Measurements from ENCODE around the gene LRP1B.

Gene LRP1B

GRCh38 chr2:140595107-140595506 lies 1535.7 kb downstream of the LRP1B start:
- Histone ChIP-seq H3K4me2 (no peak overlapping the region), H3K27me3 (no peaks in the 10 kb centered on the region), H3K4me1 (no peaks in the 10 kb centered on the region), H3K27ac (no peak overlapping the region), H3K36me3 (no peaks in the 10 kb centered on the region), H3K9ac (no peak overlapping the region), H3K9me3 (no peaks in the 10 kb centered on the region), H3K4me3 (no peak overlapping the region), H4K20me1 (no peaks in the 10 kb centered on the region)
- no peak for TF ChIP-seq Cebpa-rat (IDR thresholded peaks at IDR 0.05)

GRCh38 chr2:140593132-140593531 lies 1537.7 kb downstream of the LRP1B start:
- H3K9me3 ChIP-seq = no peaks in the 10 kb centered on the region
- H3K9ac ChIP-seq = no peak overlapping the region
- no peak overlapping the region for H3K4me3 ChIP-seq
- no peak overlapping the region for H3K4me2 ChIP-seq
- H3K4me1 ChIP-seq = no peaks in the 10 kb centered on the region
- no peaks in the 10 kb centered on the region for H3K36me3 ChIP-seq
- H3K27ac ChIP-seq = no peak overlapping the region
- no peaks in the 10 kb centered on the region for H3K27me3 ChIP-seq
- no peak for TF ChIP-seq Cebpa-rat (IDR thresholded peaks at IDR 0.05)
- no peaks in the 10 kb centered on the region for H4K20me1 ChIP-seq

- no peaks in the 10 kb centered on the region for H3K4me1 ChIP-seq
- no peaks in the 10 kb centered on the region for H3K27me3 ChIP-seq
- H3K4me3 ChIP-seq = no peak overlapping the region
- no peak overlapping the region for H3K27ac ChIP-seq
- H3K9me3 ChIP-seq = no peaks in the 10 kb centered on the region
- H3K4me2 ChIP-seq = no peak overlapping the region
- no peaks in the 10 kb centered on the region for H3K36me3 ChIP-seq
- TF ChIP-seq Cebpa-rat (IDR thresholded peaks at IDR 0.05) = no peak
- no peak overlapping the region for H3K9ac ChIP-seq
- H4K20me1 ChIP-seq = no peaks in the 10 kb centered on the region
Measured at GRCh38 chr2:140589696-140590095, 1541.1 kb downstream of the LRP1B start.

DNA sequence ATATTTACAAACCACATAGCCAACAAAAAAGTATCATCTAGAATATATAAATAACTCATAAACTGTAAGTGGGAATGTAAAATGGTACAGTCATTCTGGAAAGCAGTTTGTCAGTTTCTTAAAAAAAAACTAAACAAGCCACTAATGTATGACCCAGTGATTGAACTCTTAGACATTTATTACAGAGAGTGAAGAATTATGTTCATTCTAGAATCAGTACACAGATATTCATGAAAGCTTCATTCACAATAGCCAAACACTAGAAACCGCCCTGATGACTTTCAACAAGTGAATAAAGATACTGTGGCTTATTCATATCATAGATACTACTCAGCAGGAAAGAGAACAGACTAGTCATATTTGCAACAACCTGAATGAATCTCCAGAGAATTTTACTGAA lies 1541.5 kb downstream of the LRP1B start:
- Histone ChIP-seq H4K20me1 (no peaks in the 10 kb centered on the region), H3K9ac (no peak overlapping the region), H3K9me3 (no peaks in the 10 kb centered on the region), H3K36me3 (no peaks in the 10 kb centered on the region), H3K4me3 (no peak overlapping the region), H3K4me2 (no peak overlapping the region), H3K4me1 (no peaks in the 10 kb centered on the region), H3K27me3 (no peaks in the 10 kb centered on the region), H3K27ac (no peak overlapping the region)
- no peak for TF ChIP-seq Cebpa-rat (IDR thresholded peaks at IDR 0.05)

- no peaks in the 10 kb centered on the region for H3K9me3 ChIP-seq
- no peaks in the 10 kb centered on the region for H3K27me3 ChIP-seq
- no peak overlapping the region for H3K9ac ChIP-seq
- H3K4me3 ChIP-seq = no peak overlapping the region
- no peaks in the 10 kb centered on the region for H4K20me1 ChIP-seq
- no peak overlapping the region for H3K27ac ChIP-seq
- H3K4me1 ChIP-seq = no peaks in the 10 kb centered on the region
- no peaks in the 10 kb centered on the region for H3K36me3 ChIP-seq
- no peak overlapping the region for H3K4me2 ChIP-seq
- TF ChIP-seq Cebpa-rat (IDR thresholded peaks at IDR 0.05) = no peak
Measured at GRCh38 chr2:140586379-140586778, 1544.4 kb downstream of the LRP1B start.

- Histone ChIP-seq H3K36me3 (no peaks in the 10 kb centered on the region), H4K20me1 (no peaks in the 10 kb centered on the region), H3K27ac (no peak overlapping the region), H3K4me1 (no peaks in the 10 kb centered on the region), H3K27me3 (no peaks in the 10 kb centered on the region), H3K9ac (no peak overlapping the region), H3K9me3 (no peaks in the 10 kb centered on the region), H3K4me2 (no peak overlapping the region), H3K4me3 (no peak overlapping the region)
- TF ChIP-seq Cebpa-rat (IDR thresholded peaks at IDR 0.05) = no peak
Measured at GRCh38 chr2:140585016-140585415, 1545.8 kb downstream of the LRP1B start.

GRCh38 chr2:140584471-140584870 lies 1546.3 kb downstream of the LRP1B start:
- no peaks in the 10 kb centered on the region for H3K9me3 ChIP-seq
- H3K4me3 ChIP-seq = no peak overlapping the region
- no peak overlapping the region for H3K4me2 ChIP-seq
- H3K36me3 ChIP-seq = no peaks in the 10 kb centered on the region
- no peaks in the 10 kb centered on the region for H3K27me3 ChIP-seq
- no peaks in the 10 kb centered on the region for H4K20me1 ChIP-seq
- TF ChIP-seq Cebpa-rat (IDR thresholded peaks at IDR 0.05) = no peak
- H3K27ac ChIP-seq = no peak overlapping the region
- H3K9ac ChIP-seq = no peak overlapping the region
- H3K4me1 ChIP-seq = no peaks in the 10 kb centered on the region

- Histone ChIP-seq H3K27me3 (no peaks in the 10 kb centered on the region), H3K36me3 (no peaks in the 10 kb centered on the region), H3K4me1 (no peaks in the 10 kb centered on the region), H3K9ac (no peak overlapping the region), H3K4me3 (no peak overlapping the region), H3K27ac (no peak overlapping the region), H3K4me2 (no peak overlapping the region), H3K9me3 (no peaks in the 10 kb centered on the region), H4K20me1 (no peaks in the 10 kb centered on the region)
- TF ChIP-seq Cebpa-rat (IDR thresholded peaks at IDR 0.05) = no peak
Measured at GRCh38 chr2:140580532-140581151, 1550.2 kb downstream of the LRP1B start.

- no peak overlapping the region for H3K4me2 ChIP-seq
- H3K9ac ChIP-seq = no peak overlapping the region
- H3K4me3 ChIP-seq = no peak overlapping the region
- no peak overlapping the region for H3K27ac ChIP-seq
- no peaks in the 10 kb centered on the region for H3K4me1 ChIP-seq
- no peaks in the 10 kb centered on the region for H3K9me3 ChIP-seq
- H3K36me3 ChIP-seq = no peaks in the 10 kb centered on the region
- TF ChIP-seq Cebpa-rat (IDR thresholded peaks at IDR 0.05) = no peak
- H3K27me3 ChIP-seq = no peaks in the 10 kb centered on the region
- no peaks in the 10 kb centered on the region for H4K20me1 ChIP-seq
Measured at GRCh38 chr2:140577453-140577852, 1553.4 kb downstream of the LRP1B start.

- no peak overlapping the region for H3K27ac ChIP-seq
- no peak overlapping the region for H3K9ac ChIP-seq
- no peak overlapping the region for H3K4me2 ChIP-seq
- no peaks in the 10 kb centered on the region for H4K20me1 ChIP-seq
- no peaks in the 10 kb centered on the region for H3K27me3 ChIP-seq
- no peaks in the 10 kb centered on the region for H3K9me3 ChIP-seq
- TF ChIP-seq Cebpa-rat (IDR thresholded peaks at IDR 0.05) = no peak
- H3K36me3 ChIP-seq = no peaks in the 10 kb centered on the region
- no peaks in the 10 kb centered on the region for H3K4me1 ChIP-seq
- no peak overlapping the region for H3K4me3 ChIP-seq
Measured at GRCh38 chr2:140567734-140568133, 1563.1 kb downstream of the LRP1B start.

- no peaks in the 10 kb centered on the region for H4K20me1 ChIP-seq
- no peak overlapping the region for H3K9ac ChIP-seq
- no peaks in the 10 kb centered on the region for H3K36me3 ChIP-seq
- no peak for TF ChIP-seq Cebpa-rat (IDR thresholded peaks at IDR 0.05)
- no peaks in the 10 kb centered on the region for H3K9me3 ChIP-seq
- H3K4me1 ChIP-seq = no peaks in the 10 kb centered on the region
- H3K4me2 ChIP-seq = no peak overlapping the region
- no peak overlapping the region for H3K27ac ChIP-seq
- no peaks in the 10 kb centered on the region for H3K27me3 ChIP-seq
- H3K4me3 ChIP-seq = no peak overlapping the region
Measured at GRCh38 chr2:140565756-140566155, 1565.1 kb downstream of the LRP1B start.
